SU-DHL-6 (cell line): Measurements from ENCODE around the gene ZNF579.

Source experiments
- CTCF ChIP-seq: fragments of 200-600 bp; sonication (generic); IDR thresholded peaks from one replicate; pipeline ENCODE4 v1.5.1; 2017; ENCODE audit warnings: antibody characterized with exemption, mild to moderate bottlenecking, low read length, moderate library complexity; ENCODE audit not compliant: insufficient read depth, poor library complexity, severe bottlenecking
- EZH2phosphoT487 ChIP-seq: fragments of 200-600 bp; sonication (generic), shearing (Covaris generic); conservative IDR thresholded peaks from 2 replicates; pipeline ENCODE4 v1.6.1; 2018; ENCODE audit warnings: mild to moderate bottlenecking, antibody characterized with exemption, low read length, moderate library complexity, mixed read lengths

GRCh38 chr19:55546011-55546410, 34.6 kb downstream of the ZNF579 start:
- TF ChIP-seq CTCF = no peak
- TF ChIP-seq EZH2phosphoT487 = no peak
